WI38 (cell line): ENCODE measurements around the gene ALK.

Source experiments
- H3K4me3 ChIP-seq: 2 replicates; pipeline ENCODE4 v1.5.1; 2011; ENCODE audit warnings: low read depth, mild to moderate bottlenecking, control low read depth, low read length
- TF ChIP-seq, protein P1 (sequence below): IDR thresholded peaks from 2 replicates; pipeline ENCODE4 v1.5.1; 2012; ENCODE audit warnings: low read depth, mild to moderate bottlenecking, control low read depth, low read length

The ALK gene

DNA sequence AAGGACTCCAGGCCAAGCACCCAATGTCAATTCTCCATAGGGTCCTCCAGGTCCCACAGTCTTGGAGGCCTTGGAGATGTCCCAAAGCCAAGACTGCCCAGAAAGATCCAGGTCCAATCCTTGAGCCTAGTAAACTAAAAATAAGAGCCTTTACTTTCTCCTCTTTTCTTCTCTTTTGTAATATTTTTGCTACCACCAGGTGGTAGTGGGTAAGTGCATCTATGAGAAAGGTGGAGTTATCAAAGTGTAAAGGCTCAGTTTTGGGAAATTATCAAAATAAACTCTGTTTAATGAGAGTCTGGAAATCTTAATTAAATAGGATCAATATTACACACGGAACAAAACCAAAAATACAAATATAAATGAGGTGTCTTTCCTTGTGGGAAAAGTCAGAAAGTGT lies 276.4 kb downstream of the ALK start:
- TF ChIP-seq, protein P1, sequence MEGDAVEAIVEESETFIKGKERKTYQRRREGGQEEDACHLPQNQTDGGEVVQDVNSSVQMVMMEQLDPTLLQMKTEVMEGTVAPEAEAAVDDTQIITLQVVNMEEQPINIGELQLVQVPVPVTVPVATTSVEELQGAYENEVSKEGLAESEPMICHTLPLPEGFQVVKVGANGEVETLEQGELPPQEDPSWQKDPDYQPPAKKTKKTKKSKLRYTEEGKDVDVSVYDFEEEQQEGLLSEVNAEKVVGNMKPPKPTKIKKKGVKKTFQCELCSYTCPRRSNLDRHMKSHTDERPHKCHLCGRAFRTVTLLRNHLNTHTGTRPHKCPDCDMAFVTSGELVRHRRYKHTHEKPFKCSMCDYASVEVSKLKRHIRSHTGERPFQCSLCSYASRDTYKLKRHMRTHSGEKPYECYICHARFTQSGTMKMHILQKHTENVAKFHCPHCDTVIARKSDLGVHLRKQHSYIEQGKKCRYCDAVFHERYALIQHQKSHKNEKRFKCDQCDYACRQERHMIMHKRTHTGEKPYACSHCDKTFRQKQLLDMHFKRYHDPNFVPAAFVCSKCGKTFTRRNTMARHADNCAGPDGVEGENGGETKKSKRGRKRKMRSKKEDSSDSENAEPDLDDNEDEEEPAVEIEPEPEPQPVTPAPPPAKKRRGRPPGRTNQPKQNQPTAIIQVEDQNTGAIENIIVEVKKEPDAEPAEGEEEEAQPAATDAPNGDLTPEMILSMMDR: no peak
- no peak overlapping the region for H3K4me3 ChIP-seq

DNA sequence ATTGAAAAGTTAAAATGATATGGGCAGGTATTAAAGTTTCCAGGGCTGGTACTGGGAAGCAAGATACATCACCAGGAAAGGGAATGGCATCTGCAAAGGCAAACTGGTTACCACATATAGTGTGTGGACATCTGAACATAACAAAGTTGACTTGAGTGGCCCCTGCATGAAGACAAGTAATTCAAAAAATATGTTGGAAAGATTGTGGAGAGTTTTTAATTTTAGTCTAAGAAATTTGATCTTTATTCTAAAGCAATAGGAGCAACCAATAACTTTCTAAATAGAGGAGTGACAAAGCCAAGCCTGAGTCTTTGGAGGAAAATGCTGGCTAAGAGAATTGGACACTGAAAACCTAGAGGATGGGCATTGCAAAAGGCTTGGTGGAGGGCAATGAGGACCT lies 278.2 kb downstream of the ALK start:
- TF ChIP-seq, protein P1: no peak
- no peak overlapping the region for H3K4me3 ChIP-seq

DNA sequence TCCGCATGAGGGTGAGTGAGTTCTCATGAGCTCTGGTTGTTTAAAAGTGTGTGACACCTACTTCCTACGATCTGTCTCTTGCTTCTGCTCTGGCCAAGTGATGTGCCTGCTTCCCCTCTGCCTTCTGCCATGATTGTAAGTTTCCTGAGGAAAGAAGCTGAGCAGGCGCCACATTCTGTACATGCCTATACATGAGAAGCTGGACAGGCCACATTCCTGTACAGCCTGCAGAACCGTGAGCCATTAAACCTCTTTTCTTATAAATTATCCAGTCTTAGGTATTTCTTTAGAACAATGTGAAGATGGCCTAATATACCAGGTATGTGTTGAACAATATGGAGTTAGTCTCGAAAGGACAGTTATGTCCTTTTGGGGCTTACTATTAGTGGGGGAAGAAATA lies 281.0 kb downstream of the ALK start:
- H3K4me3 ChIP-seq: no peak overlapping the region
- TF ChIP-seq, protein P1: no peak

DNA sequence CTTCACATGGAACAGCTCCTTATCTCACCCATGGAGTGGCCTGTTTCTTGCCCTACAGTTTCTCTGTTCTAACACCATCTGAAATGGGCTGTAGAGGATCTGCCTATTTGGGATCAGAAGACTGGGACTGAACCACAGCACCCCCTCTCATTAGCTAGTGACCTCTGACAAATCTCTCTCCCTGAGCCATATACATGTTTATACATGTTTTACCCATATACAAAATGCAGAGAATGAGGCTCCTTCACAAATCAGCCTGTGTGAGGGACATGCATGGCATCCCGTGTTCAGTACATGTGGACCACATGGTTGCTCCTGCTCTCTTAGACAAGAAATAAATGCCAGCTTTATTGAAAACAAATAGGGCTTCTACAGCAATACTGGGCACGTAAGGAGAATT lies 282.7 kb downstream of the ALK start:
- TF ChIP-seq, protein P1: no peak
- H3K4me3 ChIP-seq: no peak overlapping the region

DNA sequence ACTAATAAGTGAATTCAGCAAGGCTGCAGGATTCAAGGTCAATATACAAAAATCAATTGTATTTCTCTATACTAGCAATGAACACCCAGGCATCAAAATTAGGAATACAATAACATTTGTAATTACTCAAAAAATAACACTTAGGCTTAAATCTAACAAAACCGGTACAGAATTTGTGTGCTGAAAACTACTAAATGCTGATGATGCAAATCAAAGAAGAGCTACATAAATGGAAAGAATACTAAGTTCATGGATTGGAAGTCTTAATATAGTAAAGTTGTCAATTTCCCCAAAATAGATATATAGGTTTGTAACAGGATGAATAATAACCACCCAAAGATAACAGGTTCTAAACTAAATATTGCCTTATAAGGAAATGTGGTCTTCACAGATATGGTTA lies 286.5 kb downstream of the ALK start:
- TF ChIP-seq, protein P1: no peak
- H3K4me3 ChIP-seq: no peak overlapping the region

DNA sequence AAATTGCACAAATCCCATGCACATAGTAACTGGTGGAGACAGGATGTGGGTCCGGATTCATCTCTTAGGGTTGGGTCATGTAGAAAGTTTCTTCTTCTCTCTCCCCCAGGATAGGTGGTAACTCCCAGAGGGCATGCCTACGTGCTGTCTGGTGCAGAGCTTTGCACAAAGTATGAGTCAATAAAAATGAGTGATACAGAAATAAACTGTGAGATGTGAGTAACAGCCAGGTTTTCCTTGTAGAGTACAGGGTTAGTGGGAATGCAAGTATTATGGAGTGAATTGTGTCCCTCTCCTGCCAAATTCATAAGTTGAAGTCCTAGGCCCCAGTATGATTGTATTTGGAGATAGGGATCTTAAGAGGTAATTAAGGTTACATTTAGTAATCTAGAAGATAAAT lies 289.4 kb downstream of the ALK start:
- TF ChIP-seq, protein P1: no peak
- H3K4me3 ChIP-seq: no peak overlapping the region

DNA sequence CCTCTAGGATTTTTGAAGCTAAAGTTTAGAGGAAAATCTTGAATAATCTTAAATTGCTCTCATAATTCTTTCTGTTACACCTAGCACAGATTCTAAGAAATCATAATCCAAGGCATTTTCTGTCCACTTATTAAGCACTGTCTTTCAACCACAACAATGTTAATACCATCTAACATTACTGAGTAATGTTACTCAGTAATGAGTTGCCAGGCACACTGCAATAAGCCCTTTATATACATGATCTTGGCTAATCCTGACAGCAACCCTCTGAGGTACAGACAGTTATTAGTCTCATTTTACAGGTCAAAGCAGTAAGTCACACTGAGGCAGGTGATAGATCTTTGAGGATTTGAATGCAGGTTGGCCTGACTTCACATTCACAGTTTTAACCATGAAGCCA lies 291.9 kb downstream of the ALK start:
- no peak overlapping the region for H3K4me3 ChIP-seq
- TF ChIP-seq, protein P1: no peak
